Lung microvascular endothelial cell (primary cell): ENCODE data around the gene FAT2. TPM values are rescaled to one million over a fixed set of nuclear protein-coding genes. Genes with fewer than 3 reads are reported as not detected.
"Not testable (repeated sequence)": the region's sequence is repeated elsewhere in the genome, so short reads cannot be mapped to it uniquely, and the experiment has no call there.

ENCODE experiments used
- DNase-seq, 2 donors: peaks; one replicate each; pipeline versions ENCODE4 v3.0.0 to v3.0.0-alpha.2; 2010; ENCODE audit warnings: low read depth in 2 of 2
- total RNA-seq: library from RNA; depleted of rRNA; stranded (reverse); fragments of >200 nt; gene quantifications from 2 replicates; pipeline ENCODE4 v1.2.1, GENCODE V29; 2014

FAT2 gene
- total RNA-seq, 1 donor from 2014 or later, result not detected

- DNase-seq, result no peak
Observed at GRCh38 chr5:151615431-151615830, 24.3 kb upstream of the FAT2 start.

GRCh38 chr5:151614565-151614964 lies 23.4 kb upstream of the FAT2 start:
- DNase-seq, result no peak

- no peak for DNase-seq
Observed at GRCh38 chr5:151612689-151613427, 21.7 kb upstream of the FAT2 start.

DNA sequence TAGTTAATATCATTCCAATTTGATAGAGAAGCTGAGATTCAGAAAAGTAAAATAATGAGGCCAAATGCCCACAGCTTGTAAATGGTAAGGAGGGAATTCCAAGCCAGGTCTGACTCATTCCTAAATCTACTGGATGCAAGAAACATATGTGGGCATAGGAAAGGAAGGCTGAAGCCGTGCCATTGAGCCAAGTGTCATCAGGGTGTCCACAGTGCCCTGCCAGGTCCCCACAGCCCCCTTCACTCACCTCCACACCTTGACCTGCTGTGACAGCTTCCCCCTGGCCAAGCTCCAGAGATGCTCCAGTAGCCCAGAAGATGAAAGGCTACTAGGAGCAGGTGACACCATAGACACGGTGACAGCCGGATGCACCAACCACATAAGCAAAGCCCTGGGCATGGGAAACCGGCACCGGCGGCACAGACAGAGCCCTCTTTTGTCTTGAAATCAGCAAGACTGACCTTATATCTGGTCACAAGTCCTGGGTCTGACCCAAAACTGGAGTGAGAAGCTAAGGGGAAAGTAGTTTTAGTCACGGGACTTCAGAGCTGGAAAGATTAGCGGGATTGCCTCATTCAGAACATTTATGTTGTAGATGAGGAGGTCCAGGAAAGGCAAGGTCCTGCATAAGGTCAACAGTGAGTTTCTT lies 20.1 kb upstream of the FAT2 start:
- DNase-seq, result no peak

- DNase-seq, result no peak
Observed at GRCh38 chr5:151608522-151608921, 17.4 kb upstream of the FAT2 start.

- no peak for DNase-seq
Observed at GRCh38 chr5:151607304-151607703, 16.2 kb upstream of the FAT2 start.

DNA sequence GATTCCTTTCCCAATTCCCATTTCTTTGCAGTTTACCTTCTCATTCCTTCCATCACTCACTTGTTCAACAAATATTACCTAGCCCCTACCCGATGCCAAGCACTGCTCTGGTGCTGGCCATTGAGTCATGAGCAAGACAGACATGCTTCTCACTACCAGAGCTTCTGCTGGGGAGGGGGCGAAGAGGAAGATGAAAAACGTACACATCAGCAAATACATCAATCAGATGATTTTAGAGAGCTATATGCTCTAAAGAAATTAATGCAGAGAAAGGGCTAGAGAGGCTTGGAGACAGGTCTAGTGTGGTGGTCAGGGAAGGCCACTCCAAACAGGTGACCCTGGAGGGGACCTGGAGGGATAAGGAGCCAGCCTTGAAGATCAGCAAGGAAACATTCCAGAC lies 14.4 kb upstream of the FAT2 start:
- no peak for DNase-seq

- DNase-seq, result no peak
Observed at GRCh38 chr5:151602806-151603205, 11.7 kb upstream of the FAT2 start.

DNA sequence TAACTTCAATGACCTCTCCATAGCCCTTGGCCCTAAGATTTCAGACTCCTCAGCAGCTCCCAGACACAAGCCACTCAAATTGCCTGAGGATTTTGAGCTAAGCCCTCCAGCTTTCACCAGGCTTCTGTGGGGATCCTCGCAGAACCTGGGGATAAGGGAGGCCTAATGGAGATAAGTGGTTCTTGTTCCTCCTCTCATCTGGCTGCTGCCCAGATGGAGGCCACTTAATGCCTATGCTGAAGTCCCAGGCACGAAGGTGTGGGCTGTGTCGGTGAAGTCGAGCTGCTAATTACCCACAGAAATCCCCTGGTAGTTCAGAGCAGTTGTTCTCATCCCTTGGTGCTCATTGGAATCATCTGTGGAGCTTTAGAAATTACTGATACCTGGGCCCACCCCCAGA lies 10.3 kb upstream of the FAT2 start:
- DNase-seq, result no peak

- no peak for DNase-seq
Observed at GRCh38 chr5:151600069-151600665, 9.0 kb upstream of the FAT2 start.

- no peak for DNase-seq
Observed at GRCh38 chr5:151598984-151599383, 7.9 kb upstream of the FAT2 start.

- DNase-seq, result no peak
Observed at GRCh38 chr5:151598549-151598948, 7.4 kb upstream of the FAT2 start.

- DNase-seq, result no peak
Observed at GRCh38 chr5:151597749-151598148, 6.6 kb upstream of the FAT2 start.

- DNase-seq, result no peak
Observed at GRCh38 chr5:151596828-151597539, 5.9 kb upstream of the FAT2 start.

DNA sequence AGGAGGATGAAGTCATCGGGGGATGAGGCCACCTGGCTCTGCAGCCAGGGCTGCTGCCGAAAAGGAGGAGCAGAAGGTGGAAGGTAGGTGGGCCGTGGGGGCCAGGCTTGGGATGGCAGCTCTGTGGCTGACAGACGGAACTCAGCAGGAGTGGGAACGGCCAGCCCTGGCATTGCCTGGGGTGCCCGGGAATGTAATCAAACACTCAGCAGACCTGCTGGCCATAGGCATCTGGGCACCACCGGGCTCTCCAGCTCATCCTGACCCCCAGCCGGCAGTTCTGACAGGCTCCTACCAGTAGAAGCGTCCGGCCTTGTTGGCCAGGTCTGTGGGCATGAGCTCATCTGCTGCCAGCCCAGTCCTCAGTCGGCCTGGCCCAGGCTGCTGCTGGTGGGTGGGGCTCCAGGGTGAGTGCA lies 4.3 kb upstream of the FAT2 start:
- DNase-seq, result no peak

DNA sequence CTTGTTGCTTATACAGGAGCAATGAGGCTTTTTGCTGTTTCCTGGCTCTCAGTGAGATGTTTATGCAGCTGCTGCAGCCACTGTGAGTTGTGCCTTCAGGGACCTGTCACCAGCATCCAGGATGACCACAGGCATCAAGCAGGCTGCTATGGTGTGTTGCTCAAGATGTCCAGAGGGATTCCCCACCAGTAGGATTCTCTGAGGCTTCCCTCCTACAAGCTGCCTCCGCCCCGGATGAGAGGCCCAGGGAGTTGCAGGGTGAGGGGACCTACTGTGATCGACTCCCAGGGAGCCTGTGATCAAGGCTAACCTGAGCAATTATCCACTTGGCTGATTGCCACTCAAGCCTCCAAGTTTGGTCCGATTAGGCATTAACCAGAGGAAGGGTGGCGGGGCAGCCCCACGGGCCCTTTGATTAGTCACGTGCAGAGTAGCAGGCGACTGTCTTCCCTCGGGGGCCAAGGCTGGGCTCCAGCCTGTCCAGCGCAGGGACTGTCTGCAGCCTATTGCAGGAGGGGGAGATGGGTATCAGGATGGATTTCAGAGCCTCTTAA lies 1.8 kb upstream of the FAT2 start:
- no peak for DNase-seq

DNA sequence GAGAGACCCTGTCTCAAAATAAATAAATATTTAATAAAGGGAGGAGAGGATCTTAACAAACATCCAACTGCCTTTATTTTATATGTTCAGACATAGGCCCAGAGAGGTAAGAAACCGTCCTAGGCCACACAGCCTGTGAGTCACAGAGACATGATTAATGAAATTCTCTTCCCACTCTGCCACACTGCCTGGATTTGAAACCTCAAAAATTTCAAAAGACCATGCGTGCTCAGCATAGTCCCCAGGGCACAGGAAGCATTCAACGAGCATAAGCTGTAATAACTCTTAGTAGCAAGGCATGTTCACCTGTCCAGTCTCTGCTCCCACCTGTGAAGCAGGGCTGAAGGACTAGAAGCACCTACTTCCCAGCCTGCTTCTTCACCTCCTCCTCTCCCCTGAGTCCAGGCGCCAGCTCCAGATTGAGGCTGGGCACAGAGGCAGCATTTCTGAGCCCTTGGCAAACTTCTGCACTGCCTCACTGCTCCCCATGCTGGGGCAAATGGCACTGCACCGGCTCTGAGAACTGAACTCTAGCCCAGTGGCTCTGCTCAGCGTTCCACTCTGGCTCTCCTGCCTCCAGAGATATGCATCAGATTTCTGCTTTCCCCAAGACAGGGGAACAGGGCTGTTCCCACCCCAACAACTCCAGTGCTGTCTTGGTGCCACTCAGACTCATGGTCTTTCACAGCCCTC lies 1.1 kb downstream of the FAT2 start:
- no peak for DNase-seq

DNA sequence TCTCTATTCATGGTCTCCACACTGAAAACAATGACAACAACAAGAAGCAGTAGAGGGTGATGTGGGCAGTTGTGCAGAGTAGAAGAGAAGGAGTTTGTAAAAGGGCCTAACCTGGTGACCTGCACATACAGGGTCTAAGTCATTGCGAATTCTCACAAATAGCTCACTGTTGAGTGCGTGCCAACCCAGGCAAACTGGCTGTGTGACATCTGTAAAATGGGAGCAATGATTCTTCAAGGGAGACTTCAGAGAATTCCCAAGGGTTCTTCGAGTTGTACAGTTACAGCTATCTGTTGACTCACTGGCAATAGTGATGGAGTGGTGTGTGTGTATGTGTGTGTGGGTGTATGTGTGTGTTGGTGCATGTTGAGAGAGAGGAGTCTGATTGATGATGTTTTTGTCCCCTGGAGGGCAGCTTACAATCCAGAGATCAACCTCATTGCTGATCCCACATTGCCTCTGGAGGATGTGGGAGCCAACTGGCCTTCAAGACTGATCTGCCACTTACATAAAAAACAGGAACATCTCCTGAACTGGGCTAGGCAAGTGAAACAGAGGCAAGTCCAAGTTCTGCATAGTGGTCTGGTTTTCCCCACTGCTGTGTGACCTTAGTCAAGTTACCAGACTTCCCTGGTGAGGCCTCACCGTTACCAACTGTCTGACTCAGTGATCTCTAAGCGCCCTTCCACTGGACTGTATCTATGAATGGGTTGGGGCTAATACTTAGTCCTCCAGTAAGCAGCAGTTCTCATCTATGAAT lies 3.2 kb downstream of the FAT2 start:
- DNase-seq, result no peak

GRCh38 chr5:151585970-151586369 lies 5.2 kb downstream of the FAT2 start:
- peak in 1 of 2 donors; percentile 3 for DNase-seq

DNA sequence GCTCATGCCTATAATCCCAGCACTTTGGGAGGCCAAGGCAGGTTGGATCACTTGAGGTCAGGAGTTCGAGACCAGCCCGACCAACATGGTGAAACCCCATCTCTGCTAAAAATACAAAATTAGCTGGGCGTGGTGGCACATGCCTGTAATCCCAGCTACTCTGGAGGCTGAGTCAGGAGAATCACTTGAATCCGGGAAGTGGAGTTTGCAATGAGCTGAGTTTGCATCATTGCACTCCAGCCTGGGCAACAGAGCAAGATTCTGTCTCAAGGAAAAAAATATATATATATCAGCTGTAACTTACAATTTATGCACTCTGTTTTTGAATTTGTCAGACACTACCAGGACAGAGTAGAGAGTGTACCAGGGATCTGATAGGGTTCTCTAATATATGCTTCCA lies 5.8 kb downstream of the FAT2 start:
- not testable (repeated sequence) for DNase-seq
